GM23338 (cell line): Measurements from ENCODE around the gene CUL7. TPM values are rescaled to one million over a fixed set of nuclear protein-coding genes. Genes with fewer than 3 reads are reported as not detected.

Experiments used
- ATAC-seq: fragments of 200-7000 bp; cut with Tn5 transposase; 3 replicates; pipeline ENCODE4 v1.9.1; 2020
- DNase-seq: peaks from one replicate; pipeline ENCODE4 v3.0.0-alpha.2; 2015; ENCODE audit warnings: low spot score
- H2AFZ ChIP-seq: fragments of 200-600 bp; sonication (generic); 2 replicates; pipeline ENCODE4 v1.8.0; 2016; ENCODE audit warnings: antibody characterized with exemption, mild to moderate bottlenecking, moderate library complexity
- H3F3A ChIP-seq: fragments of 200-600 bp; sonication (generic); replicated peaks from 2 replicates; pipeline ENCODE4 v1.8.0; 2017; ENCODE audit warnings: antibody characterized with exemption, mixed run types, low read depth
- H3K27ac ChIP-seq: fragments of 200-600 bp; sonication (generic); 2 replicates; pipeline ENCODE4 v1.6.1; 2016; ENCODE audit warnings: low read depth
- H3K27me3 ChIP-seq: fragments of 200-600 bp; sonication (generic); 2 replicates; pipeline ENCODE4 v1.8.0; 2016; ENCODE audit warnings: mild to moderate bottlenecking, mixed run types, moderate library complexity; ENCODE audit not compliant: insufficient read depth
- H3K36me3 ChIP-seq: fragments of 200-600 bp; sonication (generic); 2 replicates; pipeline ENCODE4 v1.8.0; 2016; ENCODE audit warnings: mild to moderate bottlenecking; ENCODE audit not compliant: insufficient read depth
- H3K4me1 ChIP-seq: fragments of 200-600 bp; sonication (generic); 2 replicates; pipeline ENCODE4 v1.8.0; 2016; ENCODE audit warnings: mild to moderate bottlenecking, moderate library complexity; ENCODE audit not compliant: insufficient read depth
- H3K4me2 ChIP-seq: fragments of 200-600 bp; sonication (generic); 2 replicates; pipeline ENCODE4 v1.7.1; 2017; ENCODE audit warnings: mixed run types
- H3K4me3 ChIP-seq: fragments of 200-600 bp; sonication (generic); 2 replicates; pipeline ENCODE4 v1.6.1; 2016; ENCODE audit warnings: mixed run types
- H3K79me2 ChIP-seq: fragments of 200-600 bp; sonication (generic); replicated peaks from 2 replicates; pipeline ENCODE4 v1.8.0; 2017; ENCODE audit warnings: mild to moderate bottlenecking; ENCODE audit not compliant: insufficient read depth
- H3K9me2 ChIP-seq: fragments of 200-600 bp; sonication (generic); 2 replicates; pipeline ENCODE4 v1.8.0; 2017; ENCODE audit not compliant: insufficient read depth
- H4K20me1 ChIP-seq: fragments of 200-600 bp; sonication (generic); replicated peaks from 2 replicates; pipeline ENCODE4 v1.8.0; 2017; ENCODE audit warnings: mild to moderate bottlenecking; ENCODE audit not compliant: insufficient read depth
- H3K27ac Mint-ChIP-seq: 2 replicates; pipeline ENCODE4 v1.8.0; 2020; ENCODE audit warnings: inconsistent platforms, mild to moderate bottlenecking, moderate library complexity, mixed read lengths
- H3K27me3 Mint-ChIP-seq: 3 replicates; pipeline ENCODE4 v1.8.0; 2022; ENCODE audit warnings: low read depth, mild to moderate bottlenecking, moderate library complexity, mixed read lengths, inconsistent platforms; ENCODE audit not compliant: insufficient read depth, poor library complexity
- H3K36me3 Mint-ChIP-seq: 3 replicates; pipeline ENCODE4 v1.8.0; 2021; ENCODE audit warnings: low read depth, mild to moderate bottlenecking, inconsistent platforms, moderate library complexity, mixed read lengths
- H3K4me1 Mint-ChIP-seq: 3 replicates; pipeline ENCODE4 v1.8.0; 2020; ENCODE audit warnings: mild to moderate bottlenecking, inconsistent platforms, mixed read lengths
- H3K4me3 Mint-ChIP-seq: 3 replicates; pipeline ENCODE4 v1.8.0; 2021; ENCODE audit warnings: moderate library complexity, mild to moderate bottlenecking, inconsistent platforms, mixed read lengths
- H3K9me3 Mint-ChIP-seq: 3 replicates; pipeline ENCODE4 v1.8.0; 2020; ENCODE audit warnings: moderate library complexity, mild to moderate bottlenecking, inconsistent platforms, mixed read lengths
- CREB1 ChIP-seq: fragments of 250-450 bp; sonication (Bioruptor Pico); IDR thresholded peaks from 2 replicates; pipeline ENCODE4 v1.5.0; 2020; ENCODE audit warnings: low read depth, mild to moderate bottlenecking, moderate library complexity
- CTCF ChIP-seq, 2 experiments: fragments of 200-600 bp in 1 of 2; sonication (generic) in 1 of 2; conservative IDR thresholded peaks; 2 replicates each; pipeline versions ENCODE4 v1.5.1 to v1.6.1; 2016 to 2017; ENCODE audit warnings: antibody characterized with exemption in 2 of 2, low read depth in 2 of 2, mild to moderate bottlenecking in 2 of 2, moderate library complexity in 1 of 2
- ETS1 ChIP-seq: IDR thresholded peaks from 2 replicates; pipeline ENCODE4 v1.6.1; 2016; ENCODE audit warnings: antibody characterized with exemption
- EZH2 ChIP-seq: fragments of 200-600 bp; sonication (generic); IDR thresholded peaks from one replicate; pipeline ENCODE4 v1.8.0; 2017; ENCODE audit warnings: antibody characterized with exemption, mild to moderate bottlenecking, low read depth; ENCODE audit not compliant: unreplicated experiment
- EZH2phosphoT487 ChIP-seq: fragments of 200-600 bp; sonication (generic); IDR thresholded peaks from one replicate; pipeline ENCODE4 v1.8.1; 2018; ENCODE audit warnings: antibody characterized with exemption; ENCODE audit not compliant: unreplicated experiment
- NANOG ChIP-seq: IDR thresholded peaks from 2 replicates; pipeline ENCODE4 v1.6.1; 2016; ENCODE audit warnings: antibody characterized with exemption, borderline replicate concordance
- POLR2AphosphoS5 ChIP-seq: IDR thresholded peaks from 2 replicates; pipeline ENCODE4 v1.6.1; 2016; ENCODE audit warnings: antibody characterized with exemption, low read depth
- STAT1 ChIP-seq: IDR thresholded peaks from one replicate; pipeline ENCODE4 v1.6.1; 2016; ENCODE audit warnings: antibody characterized with exemption; ENCODE audit not compliant: unreplicated experiment
- ZNF331 ChIP-seq: fragments of 250-450 bp; sonication (Bioruptor Pico); IDR thresholded peaks from 2 replicates; pipeline ENCODE4 v1.5.0; 2020; ENCODE audit warnings: low read depth, mild to moderate bottlenecking, moderate library complexity
- polyA plus RNA-seq: library from polyadenylated mRNA; unstranded; fragments of >200 nt; fragmentation: Nextera tagmentation; extraction: Ambion mirVana; gene quantifications from 2 replicates; pipeline ENCODE4 v1.2.1, GENCODE V29; 2016
- total RNA-seq: library from RNA; depleted of rRNA; stranded (reverse); fragments of >200 nt; shearing (Covaris generic); gene quantifications from 2 replicates; pipeline ENCODE4 v1.2.3, GENCODE V29; 2014
- TF ChIP-seq, protein P1 (sequence below): fragments of 250-450 bp; sonication (Bioruptor Pico); IDR thresholded peaks from 2 replicates; pipeline ENCODE4 v1.5.0; 2020; ENCODE audit warnings: mild to moderate bottlenecking, moderate library complexity

CUL7 gene
- total and polyA plus RNA-seq, 2 experiments from 2014 or later: 3.4 to 13.2 TPM

DNA sequence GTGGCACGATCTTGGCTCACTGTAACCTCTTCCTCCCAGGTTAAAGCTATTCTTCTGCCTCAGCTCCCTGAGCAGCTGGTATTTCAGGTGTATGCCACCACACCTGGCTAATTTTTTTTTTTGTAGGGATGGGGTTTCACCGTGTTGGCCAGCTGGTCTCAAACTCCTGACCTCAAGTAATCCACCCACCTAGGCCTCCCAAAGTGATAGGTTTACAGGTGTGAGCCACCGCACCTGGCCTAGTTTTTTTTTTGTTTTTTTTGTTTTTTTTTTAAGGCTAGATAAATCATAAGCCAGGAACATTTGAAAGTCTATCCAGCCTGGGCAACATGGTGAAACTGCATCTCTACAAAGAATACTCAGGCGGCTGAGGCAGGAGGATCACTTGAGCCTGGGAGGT, 21.3 kb downstream of the CUL7 start:
- H3K36me3 ChIP-seq: peaks cover 27% of the 10 kb centered on the region
- no peak overlapping the region for H3K4me3 Mint-ChIP-seq
- H3K4me3 ChIP-seq: no peak overlapping the region
- no peaks in the 10 kb centered on the region for H3K27me3 ChIP-seq
- H3K4me2 ChIP-seq: no peak overlapping the region
- no peak overlapping the region for H2AFZ ChIP-seq
- H3K27ac Mint-ChIP-seq: no peak overlapping the region
- H3K9me3 Mint-ChIP-seq: no peaks in the 10 kb centered on the region
- peaks cover 78% of the 10 kb centered on the region for H3K36me3 Mint-ChIP-seq
- peaks cover 3% of the 10 kb centered on the region for H3K27me3 Mint-ChIP-seq
- no peak for TF ChIP-seq NANOG
- TF ChIP-seq EZH2: no peak
- TF ChIP-seq CREB1 (CRISPR knock-in tag): no peak
- TF ChIP-seq, protein P1, sequence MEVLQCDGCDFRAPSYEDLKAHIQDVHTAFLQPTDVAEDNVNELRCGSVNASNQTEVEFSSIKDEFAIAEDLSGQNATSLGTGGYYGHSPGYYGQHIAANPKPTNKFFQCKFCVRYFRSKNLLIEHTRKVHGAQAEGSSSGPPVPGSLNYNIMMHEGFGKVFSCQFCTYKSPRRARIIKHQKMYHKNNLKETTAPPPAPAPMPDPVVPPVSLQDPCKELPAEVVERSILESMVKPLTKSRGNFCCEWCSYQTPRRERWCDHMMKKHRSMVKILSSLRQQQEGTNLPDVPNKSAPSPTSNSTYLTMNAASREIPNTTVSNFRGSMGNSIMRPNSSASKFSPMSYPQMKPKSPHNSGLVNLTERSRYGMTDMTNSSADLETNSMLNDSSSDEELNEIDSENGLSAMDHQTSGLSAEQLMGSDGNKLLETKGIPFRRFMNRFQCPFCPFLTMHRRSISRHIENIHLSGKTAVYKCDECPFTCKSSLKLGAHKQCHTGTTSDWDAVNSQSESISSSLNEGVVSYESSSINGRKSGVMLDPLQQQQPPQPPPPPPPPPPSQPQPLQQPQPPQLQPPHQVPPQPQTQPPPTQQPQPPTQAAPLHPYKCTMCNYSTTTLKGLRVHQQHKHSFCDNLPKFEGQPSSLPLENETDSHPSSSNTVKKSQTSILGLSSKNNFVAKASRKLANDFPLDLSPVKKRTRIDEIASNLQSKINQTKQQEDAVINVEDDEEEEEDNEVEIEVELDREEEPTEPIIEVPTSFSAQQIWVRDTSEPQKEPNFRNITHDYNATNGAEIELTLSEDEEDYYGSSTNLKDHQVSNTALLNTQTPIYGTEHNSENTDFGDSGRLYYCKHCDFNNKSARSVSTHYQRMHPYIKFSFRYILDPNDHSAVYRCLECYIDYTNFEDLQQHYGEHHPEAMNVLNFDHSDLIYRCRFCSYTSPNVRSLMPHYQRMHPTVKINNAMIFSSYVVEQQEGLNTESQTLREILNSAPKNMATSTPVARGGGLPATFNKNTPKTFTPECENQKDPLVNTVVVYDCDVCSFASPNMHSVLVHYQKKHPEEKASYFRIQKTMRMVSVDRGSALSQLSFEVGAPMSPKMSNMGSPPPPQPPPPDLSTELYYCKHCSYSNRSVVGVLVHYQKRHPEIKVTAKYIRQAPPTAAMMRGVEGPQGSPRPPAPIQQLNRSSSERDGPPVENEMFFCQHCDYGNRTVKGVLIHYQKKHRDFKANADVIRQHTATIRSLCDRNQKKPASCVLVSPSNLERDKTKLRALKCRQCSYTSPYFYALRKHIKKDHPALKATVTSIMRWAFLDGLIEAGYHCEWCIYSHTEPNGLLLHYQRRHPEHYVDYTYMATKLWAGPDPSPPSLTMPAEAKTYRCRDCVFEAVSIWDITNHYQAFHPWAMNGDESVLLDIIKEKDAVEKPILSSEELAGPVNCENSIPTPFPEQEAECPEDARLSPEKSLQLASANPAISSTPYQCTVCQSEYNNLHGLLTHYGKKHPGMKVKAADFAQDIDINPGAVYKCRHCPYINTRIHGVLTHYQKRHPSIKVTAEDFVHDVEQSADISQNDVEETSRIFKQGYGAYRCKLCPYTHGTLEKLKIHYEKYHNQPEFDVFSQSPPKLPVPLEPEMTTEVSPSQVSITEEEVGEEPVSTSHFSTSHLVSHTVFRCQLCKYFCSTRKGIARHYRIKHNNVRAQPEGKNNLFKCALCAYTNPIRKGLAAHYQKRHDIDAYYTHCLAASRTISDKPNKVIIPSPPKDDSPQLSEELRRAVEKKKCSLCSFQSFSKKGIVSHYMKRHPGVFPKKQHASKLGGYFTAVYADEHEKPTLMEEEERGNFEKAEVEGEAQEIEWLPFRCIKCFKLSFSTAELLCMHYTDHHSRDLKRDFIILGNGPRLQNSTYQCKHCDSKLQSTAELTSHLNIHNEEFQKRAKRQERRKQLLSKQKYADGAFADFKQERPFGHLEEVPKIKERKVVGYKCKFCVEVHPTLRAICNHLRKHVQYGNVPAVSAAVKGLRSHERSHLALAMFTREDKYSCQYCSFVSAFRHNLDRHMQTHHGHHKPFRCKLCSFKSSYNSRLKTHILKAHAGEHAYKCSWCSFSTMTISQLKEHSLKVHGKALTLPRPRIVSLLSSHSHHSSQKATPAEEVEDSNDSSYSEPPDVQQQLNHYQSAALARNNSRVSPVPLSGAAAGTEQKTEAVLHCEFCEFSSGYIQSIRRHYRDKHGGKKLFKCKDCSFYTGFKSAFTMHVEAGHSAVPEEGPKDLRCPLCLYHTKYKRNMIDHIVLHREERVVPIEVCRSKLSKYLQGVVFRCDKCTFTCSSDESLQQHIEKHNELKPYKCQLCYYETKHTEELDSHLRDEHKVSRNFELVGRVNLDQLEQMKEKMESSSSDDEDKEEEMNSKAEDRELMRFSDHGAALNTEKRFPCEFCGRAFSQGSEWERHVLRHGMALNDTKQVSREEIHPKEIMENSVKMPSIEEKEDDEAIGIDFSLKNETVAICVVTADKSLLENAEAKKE (CRISPR knock-in tag): no peak
- no peaks in the 10 kb centered on the region for H3K79me2 ChIP-seq
- ATAC-seq: no peak
- no peaks in the 10 kb centered on the region for H3K4me1 ChIP-seq
- H3K4me1 Mint-ChIP-seq: no peaks in the 10 kb centered on the region
- peaks cover 21% of the 10 kb centered on the region for H3F3A ChIP-seq
- no peaks in the 10 kb centered on the region for H3K9me2 ChIP-seq
- H4K20me1 ChIP-seq: peaks cover 12% of the 10 kb centered on the region
- no peak for DNase-seq
- 0 out of 2 replicates have a peak overlapping the region, but pooled peaks have one; percentile 59 for H3K27ac ChIP-seq

- Mint-ChIP-seq H3K4me3 (no peak overlapping the region), H3K4me1 (no peaks in the 10 kb centered on the region), H3K9me3 (no peaks in the 10 kb centered on the region), H3K27me3 (peaks cover 2% of the 10 kb centered on the region), H3K36me3 (peaks cover 90% of the 10 kb centered on the region), H3K27ac (no peak overlapping the region)
- ATAC-seq: no peak
- DNase-seq: no peak
- Histone ChIP-seq H3K27me3 (no peaks in the 10 kb centered on the region), H3K4me1 (no peaks in the 10 kb centered on the region), H3K4me3 (no peak overlapping the region), H3K36me3 (peaks cover 55% of the 10 kb centered on the region), H4K20me1 (peaks cover 24% of the 10 kb centered on the region), H3K27ac (no peak overlapping the region), H3K79me2 (peaks cover 7% of the 10 kb centered on the region; the same call in 1 of the 2 replicates), H3K9me2 (no peaks in the 10 kb centered on the region), H3K4me2 (no peak overlapping the region), H2AFZ (no peak overlapping the region), H3F3A (peaks cover 42% of the 10 kb centered on the region)
- TF ChIP-seq EZH2: no peak
- no peak for TF ChIP-seq ETS1
- TF ChIP-seq POLR2AphosphoS5: no peak
- TF ChIP-seq CREB1 (CRISPR knock-in tag): no peak
- no peak for TF ChIP-seq EZH2phosphoT487
- TF ChIP-seq STAT1: no peak
- TF ChIP-seq ZNF331: no peak
- TF ChIP-seq CTCF (conservative IDR thresholded peaks at IDR 0.05; ENCODE audit: low read depth in 2 of 2): no peak
Observed at GRCh38 chr6:43029120-43029519, 24.5 kb downstream of the CUL7 start.
